HG03097 (cell line): ENCODE results near the gene ADAMTSL3.
"Not testable (repeated sequence)": the region's sequence is repeated elsewhere in the genome, so short reads cannot be mapped to it uniquely, and the experiment has no call there.

Experiments
- ATAC-seq: cut with Tn5 transposase; IDR thresholded peaks from one replicate; pipeline ENCODE4 v1.9.1; 2021; ENCODE audit not compliant: unreplicated experiment, low FRiP score

The ADAMTSL3 gene

GRCh38 chr15:83746231-83746630, 92.3 kb downstream of the ADAMTSL3 start:
- no peak for ATAC-seq

- no peak for ATAC-seq
Measured at GRCh38 chr15:83747050-83747717, 93.3 kb downstream of the ADAMTSL3 start.

- ATAC-seq, result no peak
Measured at GRCh38 chr15:83747718-83748110, 93.8 kb downstream of the ADAMTSL3 start.

GRCh38 chr15:83753872-83754493, 100.1 kb downstream of the ADAMTSL3 start:
- no peak for ATAC-seq

- ATAC-seq, result not testable (repeated sequence)
Measured at GRCh38 chr15:83757291-83757690, 103.4 kb downstream of the ADAMTSL3 start.

- ATAC-seq, result no peak
Measured at GRCh38 chr15:83762367-83762766, 108.4 kb downstream of the ADAMTSL3 start.

- no peak for ATAC-seq
Measured at GRCh38 chr15:83764201-83764838, 110.4 kb downstream of the ADAMTSL3 start.

GRCh38 chr15:83766339-83766738, 112.4 kb downstream of the ADAMTSL3 start:
- ATAC-seq, result no peak

GRCh38 chr15:83767741-83768140, 113.8 kb downstream of the ADAMTSL3 start:
- ATAC-seq, result no peak

GRCh38 chr15:83769411-83769999, 115.6 kb downstream of the ADAMTSL3 start:
- no peak for ATAC-seq

- no peak for ATAC-seq
Measured at GRCh38 chr15:83775738-83776137, 121.8 kb downstream of the ADAMTSL3 start.

GRCh38 chr15:83776986-83777385, 123.1 kb downstream of the ADAMTSL3 start:
- no peak for ATAC-seq

GRCh38 chr15:83783227-83783626, 129.3 kb downstream of the ADAMTSL3 start:
- ATAC-seq, result no peak

GRCh38 chr15:83784975-83785374, 131.1 kb downstream of the ADAMTSL3 start:
- ATAC-seq, result no peak

GRCh38 chr15:83786336-83786735, 132.4 kb downstream of the ADAMTSL3 start:
- no peak for ATAC-seq

GRCh38 chr15:83793069-83793468, 139.1 kb downstream of the ADAMTSL3 start:
- no peak for ATAC-seq

- no peak for ATAC-seq
Measured at GRCh38 chr15:83794209-83794608, 140.3 kb downstream of the ADAMTSL3 start.

- no peak for ATAC-seq
Measured at GRCh38 chr15:83809345-83809744, 155.4 kb downstream of the ADAMTSL3 start.

GRCh38 chr15:83810110-83810509, 156.2 kb downstream of the ADAMTSL3 start:
- ATAC-seq, result no peak

- ATAC-seq, result no peak
Measured at GRCh38 chr15:83813682-83814081, 159.8 kb downstream of the ADAMTSL3 start.

GRCh38 chr15:83815506-83815905, 161.6 kb downstream of the ADAMTSL3 start:
- ATAC-seq, result no peak
